HEK293 (cell line): ENCODE measurements around the gene FDXR.
A peak's percentile ranks its signal among the peaks of the same experiment; 100 is the strongest.

Source experiments
- IKZF3 ChIP-seq: fragments of 450-650 bp; IDR thresholded peaks from 2 replicates; pipeline ENCODE4 v1.5.0; 2018; ENCODE audit warnings: missing biosample characterization, mild to moderate bottlenecking, missing genetic modification characterization, moderate library complexity
- YY2 ChIP-seq: fragments of 450-650 bp; formaldehyde crosslinking; IDR thresholded peaks from 2 replicates; pipeline ENCODE4 v1.5.1; 2016; ENCODE audit warnings: missing biosample characterization, missing genetic modification characterization
- ZBTB7A ChIP-seq: fragments of 450-650 bp; formaldehyde crosslinking; IDR thresholded peaks from 2 replicates; pipeline ENCODE4 v1.5.1; 2016; ENCODE audit warnings: low read depth, missing biosample characterization, missing genetic modification characterization
- ZBTB8A ChIP-seq: fragments of 450-650 bp; formaldehyde crosslinking; IDR thresholded peaks from 2 replicates; pipeline ENCODE4 v1.5.1; 2016; ENCODE audit warnings: missing biosample characterization, missing genetic modification characterization
- ZNF184 ChIP-seq: fragments of 450-650 bp; IDR thresholded peaks from 2 replicates; pipeline ENCODE4 v1.5.1; 2018; ENCODE audit warnings: missing biosample characterization, mild to moderate bottlenecking, missing genetic modification characterization
- ZNF292 ChIP-seq: fragments of 450-650 bp; formaldehyde crosslinking; IDR thresholded peaks from 2 replicates; pipeline ENCODE4 v1.5.1; 2016; ENCODE audit warnings: low read depth, missing biosample characterization, missing genetic modification characterization, borderline replicate concordance
- ZNF398 ChIP-seq: fragments of 450-650 bp; formaldehyde crosslinking; IDR thresholded peaks from 2 replicates; pipeline ENCODE4 v1.5.1; 2017; ENCODE audit warnings: missing biosample characterization, missing genetic modification characterization
- ZNF549 ChIP-seq: fragments of 450-650 bp; IDR thresholded peaks from 2 replicates; pipeline ENCODE4 v1.5.1; 2018; ENCODE audit warnings: missing biosample characterization, missing genetic modification characterization, mild to moderate bottlenecking, inconsistent platforms, moderate library complexity
- ZNF571 ChIP-seq: fragments of 450-650 bp; formaldehyde crosslinking; IDR thresholded peaks from 2 replicates; pipeline ENCODE4 v1.5.0; 2017; ENCODE audit warnings: missing biosample characterization, missing genetic modification characterization
- ZNF785 ChIP-seq: fragments of 450-650 bp; formaldehyde crosslinking; IDR thresholded peaks from 2 replicates; pipeline ENCODE4 v1.5.1; 2016; ENCODE audit warnings: missing biosample characterization, missing genetic modification characterization
- TF ChIP-seq, protein P1 (sequence below): fragments of 450-650 bp; formaldehyde crosslinking; IDR thresholded peaks from 2 replicates; pipeline ENCODE4 v1.5.1; 2016; ENCODE audit warnings: missing biosample characterization, missing genetic modification characterization, low read depth
- TF ChIP-seq, protein P2 (sequence below): fragments of 450-650 bp; formaldehyde crosslinking; IDR thresholded peaks from 2 replicates; pipeline ENCODE4 v1.5.1; 2016; ENCODE audit warnings: missing biosample characterization, missing genetic modification characterization
- TF ChIP-seq, protein P3 (sequence below): fragments of 450-650 bp; formaldehyde crosslinking; IDR thresholded peaks from 2 replicates; pipeline ENCODE4 v1.5.1; 2016; ENCODE audit warnings: missing biosample characterization, missing genetic modification characterization, borderline replicate concordance
- TF ChIP-seq, protein P4 (sequence below): fragments of 450-650 bp; formaldehyde crosslinking; IDR thresholded peaks from 2 replicates; pipeline ENCODE4 v1.5.0; 2017; ENCODE audit warnings: missing biosample characterization, missing genetic modification characterization, borderline replicate concordance
- TF ChIP-seq, protein P5 (sequence below): fragments of 450-650 bp; formaldehyde crosslinking; IDR thresholded peaks from 2 replicates; pipeline ENCODE4 v1.5.1; 2016; ENCODE audit warnings: missing biosample characterization, missing genetic modification characterization
- TF ChIP-seq, protein P6 (sequence below): fragments of 450-650 bp; formaldehyde crosslinking; IDR thresholded peaks from 2 replicates; pipeline ENCODE4 v1.5.1; 2016; ENCODE audit warnings: missing biosample characterization, missing genetic modification characterization
- TF ChIP-seq, protein P7 (sequence below): fragments of 450-650 bp; formaldehyde crosslinking; IDR thresholded peaks from 2 replicates; pipeline ENCODE4 v1.5.1; 2017; ENCODE audit warnings: missing biosample characterization, missing genetic modification characterization

FDXR gene

GRCh38 chr17:74872313-74873036, at the start of gene FDXR (continued):
- TF ChIP-seq ZNF398 (tag by site-specific recombination) (peak; percentile 20; the same call in 1 of the 2 replicates), ZBTB8A (tag by site-specific recombination) (0 out of 2 replicates have a peak, but pooled peaks have one; percentile 48), IKZF3 (tag by site-specific recombination) (no peak), ZNF184 (tag by site-specific recombination) (no peak), ZNF785 (tag by site-specific recombination) (no peak), ZNF571 (no peak), YY2 (tag by site-specific recombination) (peak; percentile 56; the same call in 1 of the 2 replicates), ZNF549 (tag by site-specific recombination) (no peak), ZBTB7A (tag by site-specific recombination) (0 out of 2 replicates have a peak, but pooled peaks have one; percentile 73), ZNF292 (no peak)
- TF ChIP-seq, protein P1, sequence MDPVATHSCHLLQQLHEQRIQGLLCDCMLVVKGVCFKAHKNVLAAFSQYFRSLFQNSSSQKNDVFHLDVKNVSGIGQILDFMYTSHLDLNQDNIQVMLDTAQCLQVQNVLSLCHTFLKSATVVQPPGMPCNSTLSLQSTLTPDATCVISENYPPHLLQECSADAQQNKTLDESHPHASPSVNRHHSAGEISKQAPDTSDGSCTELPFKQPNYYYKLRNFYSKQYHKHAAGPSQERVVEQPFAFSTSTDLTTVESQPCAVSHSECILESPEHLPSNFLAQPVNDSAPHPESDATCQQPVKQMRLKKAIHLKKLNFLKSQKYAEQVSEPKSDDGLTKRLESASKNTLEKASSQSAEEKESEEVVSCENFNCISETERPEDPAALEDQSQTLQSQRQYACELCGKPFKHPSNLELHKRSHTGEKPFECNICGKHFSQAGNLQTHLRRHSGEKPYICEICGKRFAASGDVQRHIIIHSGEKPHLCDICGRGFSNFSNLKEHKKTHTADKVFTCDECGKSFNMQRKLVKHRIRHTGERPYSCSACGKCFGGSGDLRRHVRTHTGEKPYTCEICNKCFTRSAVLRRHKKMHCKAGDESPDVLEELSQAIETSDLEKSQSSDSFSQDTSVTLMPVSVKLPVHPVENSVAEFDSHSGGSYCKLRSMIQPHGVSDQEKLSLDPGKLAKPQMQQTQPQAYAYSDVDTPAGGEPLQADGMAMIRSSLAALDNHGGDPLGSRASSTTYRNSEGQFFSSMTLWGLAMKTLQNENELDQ, result no peak
- TF ChIP-seq, protein P2, sequence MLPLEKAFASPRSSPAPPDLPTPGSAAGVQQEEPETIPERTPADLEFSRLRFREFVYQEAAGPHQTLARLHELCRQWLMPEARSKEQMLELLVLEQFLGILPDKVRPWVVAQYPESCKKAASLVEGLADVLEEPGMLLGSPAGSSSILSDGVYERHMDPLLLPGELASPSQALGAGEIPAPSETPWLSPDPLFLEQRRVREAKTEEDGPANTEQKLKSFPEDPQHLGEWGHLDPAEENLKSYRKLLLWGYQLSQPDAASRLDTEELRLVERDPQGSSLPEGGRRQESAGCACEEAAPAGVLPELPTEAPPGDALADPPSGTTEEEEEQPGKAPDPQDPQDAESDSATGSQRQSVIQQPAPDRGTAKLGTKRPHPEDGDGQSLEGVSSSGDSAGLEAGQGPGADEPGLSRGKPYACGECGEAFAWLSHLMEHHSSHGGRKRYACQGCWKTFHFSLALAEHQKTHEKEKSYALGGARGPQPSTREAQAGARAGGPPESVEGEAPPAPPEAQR (tag by site-specific recombination), result no peak; the same call in 1 of the 2 replicates
- TF ChIP-seq, protein P3, sequence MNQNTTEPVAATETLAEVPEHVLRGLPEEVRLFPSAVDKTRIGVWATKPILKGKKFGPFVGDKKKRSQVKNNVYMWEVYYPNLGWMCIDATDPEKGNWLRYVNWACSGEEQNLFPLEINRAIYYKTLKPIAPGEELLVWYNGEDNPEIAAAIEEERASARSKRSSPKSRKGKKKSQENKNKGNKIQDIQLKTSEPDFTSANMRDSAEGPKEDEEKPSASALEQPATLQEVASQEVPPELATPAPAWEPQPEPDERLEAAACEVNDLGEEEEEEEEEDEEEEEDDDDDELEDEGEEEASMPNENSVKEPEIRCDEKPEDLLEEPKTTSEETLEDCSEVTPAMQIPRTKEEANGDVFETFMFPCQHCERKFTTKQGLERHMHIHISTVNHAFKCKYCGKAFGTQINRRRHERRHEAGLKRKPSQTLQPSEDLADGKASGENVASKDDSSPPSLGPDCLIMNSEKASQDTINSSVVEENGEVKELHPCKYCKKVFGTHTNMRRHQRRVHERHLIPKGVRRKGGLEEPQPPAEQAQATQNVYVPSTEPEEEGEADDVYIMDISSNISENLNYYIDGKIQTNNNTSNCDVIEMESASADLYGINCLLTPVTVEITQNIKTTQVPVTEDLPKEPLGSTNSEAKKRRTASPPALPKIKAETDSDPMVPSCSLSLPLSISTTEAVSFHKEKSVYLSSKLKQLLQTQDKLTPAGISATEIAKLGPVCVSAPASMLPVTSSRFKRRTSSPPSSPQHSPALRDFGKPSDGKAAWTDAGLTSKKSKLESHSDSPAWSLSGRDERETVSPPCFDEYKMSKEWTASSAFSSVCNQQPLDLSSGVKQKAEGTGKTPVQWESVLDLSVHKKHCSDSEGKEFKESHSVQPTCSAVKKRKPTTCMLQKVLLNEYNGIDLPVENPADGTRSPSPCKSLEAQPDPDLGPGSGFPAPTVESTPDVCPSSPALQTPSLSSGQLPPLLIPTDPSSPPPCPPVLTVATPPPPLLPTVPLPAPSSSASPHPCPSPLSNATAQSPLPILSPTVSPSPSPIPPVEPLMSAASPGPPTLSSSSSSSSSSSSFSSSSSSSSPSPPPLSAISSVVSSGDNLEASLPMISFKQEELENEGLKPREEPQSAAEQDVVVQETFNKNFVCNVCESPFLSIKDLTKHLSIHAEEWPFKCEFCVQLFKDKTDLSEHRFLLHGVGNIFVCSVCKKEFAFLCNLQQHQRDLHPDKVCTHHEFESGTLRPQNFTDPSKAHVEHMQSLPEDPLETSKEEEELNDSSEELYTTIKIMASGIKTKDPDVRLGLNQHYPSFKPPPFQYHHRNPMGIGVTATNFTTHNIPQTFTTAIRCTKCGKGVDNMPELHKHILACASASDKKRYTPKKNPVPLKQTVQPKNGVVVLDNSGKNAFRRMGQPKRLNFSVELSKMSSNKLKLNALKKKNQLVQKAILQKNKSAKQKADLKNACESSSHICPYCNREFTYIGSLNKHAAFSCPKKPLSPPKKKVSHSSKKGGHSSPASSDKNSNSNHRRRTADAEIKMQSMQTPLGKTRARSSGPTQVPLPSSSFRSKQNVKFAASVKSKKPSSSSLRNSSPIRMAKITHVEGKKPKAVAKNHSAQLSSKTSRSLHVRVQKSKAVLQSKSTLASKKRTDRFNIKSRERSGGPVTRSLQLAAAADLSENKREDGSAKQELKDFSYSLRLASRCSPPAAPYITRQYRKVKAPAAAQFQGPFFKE, result peak; percentile 87; the same call in 1 of the 2 replicates
- TF ChIP-seq, protein P4, sequence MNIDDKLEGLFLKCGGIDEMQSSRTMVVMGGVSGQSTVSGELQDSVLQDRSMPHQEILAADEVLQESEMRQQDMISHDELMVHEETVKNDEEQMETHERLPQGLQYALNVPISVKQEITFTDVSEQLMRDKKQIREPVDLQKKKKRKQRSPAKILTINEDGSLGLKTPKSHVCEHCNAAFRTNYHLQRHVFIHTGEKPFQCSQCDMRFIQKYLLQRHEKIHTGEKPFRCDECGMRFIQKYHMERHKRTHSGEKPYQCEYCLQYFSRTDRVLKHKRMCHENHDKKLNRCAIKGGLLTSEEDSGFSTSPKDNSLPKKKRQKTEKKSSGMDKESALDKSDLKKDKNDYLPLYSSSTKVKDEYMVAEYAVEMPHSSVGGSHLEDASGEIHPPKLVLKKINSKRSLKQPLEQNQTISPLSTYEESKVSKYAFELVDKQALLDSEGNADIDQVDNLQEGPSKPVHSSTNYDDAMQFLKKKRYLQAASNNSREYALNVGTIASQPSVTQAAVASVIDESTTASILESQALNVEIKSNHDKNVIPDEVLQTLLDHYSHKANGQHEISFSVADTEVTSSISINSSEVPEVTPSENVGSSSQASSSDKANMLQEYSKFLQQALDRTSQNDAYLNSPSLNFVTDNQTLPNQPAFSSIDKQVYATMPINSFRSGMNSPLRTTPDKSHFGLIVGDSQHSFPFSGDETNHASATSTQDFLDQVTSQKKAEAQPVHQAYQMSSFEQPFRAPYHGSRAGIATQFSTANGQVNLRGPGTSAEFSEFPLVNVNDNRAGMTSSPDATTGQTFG, result no peak
- TF ChIP-seq, protein P5, sequence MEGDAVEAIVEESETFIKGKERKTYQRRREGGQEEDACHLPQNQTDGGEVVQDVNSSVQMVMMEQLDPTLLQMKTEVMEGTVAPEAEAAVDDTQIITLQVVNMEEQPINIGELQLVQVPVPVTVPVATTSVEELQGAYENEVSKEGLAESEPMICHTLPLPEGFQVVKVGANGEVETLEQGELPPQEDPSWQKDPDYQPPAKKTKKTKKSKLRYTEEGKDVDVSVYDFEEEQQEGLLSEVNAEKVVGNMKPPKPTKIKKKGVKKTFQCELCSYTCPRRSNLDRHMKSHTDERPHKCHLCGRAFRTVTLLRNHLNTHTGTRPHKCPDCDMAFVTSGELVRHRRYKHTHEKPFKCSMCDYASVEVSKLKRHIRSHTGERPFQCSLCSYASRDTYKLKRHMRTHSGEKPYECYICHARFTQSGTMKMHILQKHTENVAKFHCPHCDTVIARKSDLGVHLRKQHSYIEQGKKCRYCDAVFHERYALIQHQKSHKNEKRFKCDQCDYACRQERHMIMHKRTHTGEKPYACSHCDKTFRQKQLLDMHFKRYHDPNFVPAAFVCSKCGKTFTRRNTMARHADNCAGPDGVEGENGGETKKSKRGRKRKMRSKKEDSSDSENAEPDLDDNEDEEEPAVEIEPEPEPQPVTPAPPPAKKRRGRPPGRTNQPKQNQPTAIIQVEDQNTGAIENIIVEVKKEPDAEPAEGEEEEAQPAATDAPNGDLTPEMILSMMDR, result peak; percentile 65; the same call in 1 of the 2 replicates
- TF ChIP-seq, protein P6, sequence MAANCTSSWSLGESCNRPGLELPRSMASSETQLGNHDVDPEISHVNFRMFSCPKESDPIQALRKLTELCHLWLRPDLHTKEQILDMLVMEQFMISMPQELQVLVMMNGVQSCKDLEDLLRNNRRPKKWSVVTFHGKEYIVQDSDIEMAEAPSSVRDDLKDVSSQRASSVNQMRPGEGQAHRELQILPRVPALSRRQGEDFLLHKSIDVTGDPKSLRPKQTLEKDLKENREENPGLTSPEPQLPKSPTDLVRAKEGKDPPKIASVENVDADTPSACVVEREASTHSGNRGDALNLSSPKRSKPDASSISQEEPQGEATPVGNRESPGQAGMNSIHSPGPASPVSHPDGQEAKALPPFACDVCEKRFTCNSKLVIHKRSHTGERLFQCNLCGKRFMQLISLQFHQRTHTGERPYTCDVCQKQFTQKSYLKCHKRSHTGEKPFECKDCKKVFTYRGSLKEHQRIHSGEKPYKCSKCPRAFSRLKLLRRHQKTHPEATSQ, result peak; percentile 76; the same call in 1 of the 2 replicates
- TF ChIP-seq, protein P7, sequence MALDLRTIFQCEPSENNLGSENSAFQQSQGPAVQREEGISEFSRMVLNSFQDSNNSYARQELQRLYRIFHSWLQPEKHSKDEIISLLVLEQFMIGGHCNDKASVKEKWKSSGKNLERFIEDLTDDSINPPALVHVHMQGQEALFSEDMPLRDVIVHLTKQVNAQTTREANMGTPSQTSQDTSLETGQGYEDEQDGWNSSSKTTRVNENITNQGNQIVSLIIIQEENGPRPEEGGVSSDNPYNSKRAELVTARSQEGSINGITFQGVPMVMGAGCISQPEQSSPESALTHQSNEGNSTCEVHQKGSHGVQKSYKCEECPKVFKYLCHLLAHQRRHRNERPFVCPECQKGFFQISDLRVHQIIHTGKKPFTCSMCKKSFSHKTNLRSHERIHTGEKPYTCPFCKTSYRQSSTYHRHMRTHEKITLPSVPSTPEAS (tag by site-specific recombination), result no peak
